ENCODE data around the gene ITGA3.

ITGA3 gene

GRCh38 chr17:50046179-50046578 lies 9.7 kb upstream of the ITGA3 start:
- Histone ChIP-seq H3K4me2 (ENCODE audit: low read depth, low read length, poor library complexity, severe bottlenecking) (no peak overlapping the region), H3K4me3 (ENCODE audit: insufficient read depth, low read length, poor library complexity, severe bottlenecking) (no peak overlapping the region), H3K9me3 (ENCODE audit: insufficient read depth, low read length) (no peaks in the 10 kb centered on the region), H3K36me3 (ENCODE audit: low read length) (no peaks in the 10 kb centered on the region), H3K27ac (ENCODE audit: low read depth, low read length) (no peak overlapping the region), H3F3A (ENCODE audit: insufficient read depth) (no peaks in the 10 kb centered on the region), H4K20me1 (ENCODE audit: low read depth, low read length) (no peaks in the 10 kb centered on the region), H3K9me2 (replicated peaks; ENCODE audit: insufficient read depth, low read length) (no peaks in the 10 kb centered on the region), H3K79me2 (ENCODE audit: insufficient read depth, low read length) (no peaks in the 10 kb centered on the region), H3K9ac (ENCODE audit: low read length) (no peak overlapping the region), H2AFZ (ENCODE audit: low read depth, low read length, severe bottlenecking) (no peak overlapping the region), H3K27me3 (ENCODE audit: low read length) (no peaks in the 10 kb centered on the region)
- TF ChIP-seq EZH2phosphoT487 (conservative IDR thresholded peaks at IDR 0.05; ENCODE audit: low read length) (no peak), CTCF (IDR thresholded peaks at IDR 0.05; ENCODE audit: insufficient read depth, low read length, poor library complexity, severe bottlenecking) (no peak)

GRCh38 chr17:50046667-50047066 lies 9.2 kb upstream of the ITGA3 start:
- Histone ChIP-seq H3K4me3 (ENCODE audit: insufficient read depth, low read length, poor library complexity, severe bottlenecking) (no peak overlapping the region), H3K36me3 (ENCODE audit: low read length) (no peaks in the 10 kb centered on the region), H3K27me3 (ENCODE audit: low read length) (no peaks in the 10 kb centered on the region), H2AFZ (ENCODE audit: low read depth, low read length, severe bottlenecking) (no peak overlapping the region), H3K27ac (ENCODE audit: low read depth, low read length) (no peak overlapping the region), H3F3A (ENCODE audit: insufficient read depth) (no peaks in the 10 kb centered on the region), H3K9me2 (replicated peaks; ENCODE audit: insufficient read depth, low read length) (no peaks in the 10 kb centered on the region), H3K79me2 (ENCODE audit: insufficient read depth, low read length) (no peaks in the 10 kb centered on the region), H3K9ac (ENCODE audit: low read length) (no peak overlapping the region), H3K9me3 (ENCODE audit: insufficient read depth, low read length) (no peaks in the 10 kb centered on the region), H4K20me1 (ENCODE audit: low read depth, low read length) (no peaks in the 10 kb centered on the region), H3K4me2 (ENCODE audit: low read depth, low read length, poor library complexity, severe bottlenecking) (no peak overlapping the region)
- TF ChIP-seq EZH2phosphoT487 (conservative IDR thresholded peaks at IDR 0.05; ENCODE audit: low read length) = no peak

GRCh38 chr17:50047083-50047482 lies 8.8 kb upstream of the ITGA3 start:
- H3K4me3 ChIP-seq (ENCODE audit: insufficient read depth, low read length, poor library complexity, severe bottlenecking) = no peak overlapping the region
- no peaks in the 10 kb centered on the region for H3K9me2 ChIP-seq (replicated peaks; ENCODE audit: insufficient read depth, low read length)
- H3K9me3 ChIP-seq (ENCODE audit: insufficient read depth, low read length) = no peaks in the 10 kb centered on the region
- no peak overlapping the region for H3K27ac ChIP-seq (ENCODE audit: low read depth, low read length)
- H3K4me2 ChIP-seq (ENCODE audit: low read depth, low read length, poor library complexity, severe bottlenecking) = no peak overlapping the region
- TF ChIP-seq CTCF (IDR thresholded peaks at IDR 0.05; ENCODE audit: insufficient read depth, low read length, poor library complexity, severe bottlenecking) = no peak
- no peak for TF ChIP-seq EZH2phosphoT487 (conservative IDR thresholded peaks at IDR 0.05; ENCODE audit: low read length)
- no peaks in the 10 kb centered on the region for H3F3A ChIP-seq (ENCODE audit: insufficient read depth)
- H3K79me2 ChIP-seq (ENCODE audit: insufficient read depth, low read length) = no peaks in the 10 kb centered on the region
- no peaks in the 10 kb centered on the region for H3K36me3 ChIP-seq (ENCODE audit: low read length)
- H3K9ac ChIP-seq (ENCODE audit: low read length) = no peak overlapping the region
- H4K20me1 ChIP-seq (ENCODE audit: low read depth, low read length) = no peaks in the 10 kb centered on the region
- H3K27me3 ChIP-seq (ENCODE audit: low read length) = no peaks in the 10 kb centered on the region
- H2AFZ ChIP-seq (ENCODE audit: low read depth, low read length, severe bottlenecking) = no peak overlapping the region

DNA sequence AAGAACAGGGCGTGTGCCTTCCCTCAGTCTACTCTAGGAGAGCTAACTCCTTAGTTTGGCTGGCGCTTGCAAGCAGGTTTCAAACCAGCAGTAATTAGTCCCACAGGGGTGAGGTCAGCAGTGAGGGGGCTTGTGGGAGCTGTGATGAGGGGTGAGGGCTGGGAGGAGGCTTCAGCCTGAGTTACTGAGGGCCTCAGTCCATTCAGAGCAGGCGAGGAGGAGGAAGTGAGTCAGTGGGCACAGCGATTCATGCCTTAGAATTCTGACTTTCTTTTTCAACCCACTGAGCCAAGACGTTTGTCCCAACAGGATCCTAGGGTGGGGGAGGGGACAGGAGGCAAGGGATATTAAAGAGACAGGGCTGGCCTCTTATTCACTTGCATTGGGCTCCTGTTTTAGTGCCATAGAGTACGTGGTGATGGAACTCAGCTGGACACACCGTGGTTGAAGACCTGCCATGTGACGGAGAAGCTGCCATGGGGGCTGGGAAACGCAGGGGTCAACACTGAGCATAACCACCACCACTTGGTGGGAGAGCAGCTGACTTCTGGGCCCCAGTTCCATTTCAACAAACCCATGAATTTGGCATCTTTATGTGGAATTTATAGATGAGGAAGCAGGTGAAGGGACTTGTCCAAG lies 8.3 kb upstream of the ITGA3 start:
- H3K9me3 ChIP-seq (ENCODE audit: insufficient read depth, low read length) = no peaks in the 10 kb centered on the region
- no peak overlapping the region for H3K4me2 ChIP-seq (ENCODE audit: low read depth, low read length, poor library complexity, severe bottlenecking)
- H3K27ac ChIP-seq (ENCODE audit: low read depth, low read length) = no peak overlapping the region
- no peaks in the 10 kb centered on the region for H3K36me3 ChIP-seq (ENCODE audit: low read length)
- H3K9me2 ChIP-seq (replicated peaks; ENCODE audit: insufficient read depth, low read length) = no peaks in the 10 kb centered on the region
- no peaks in the 10 kb centered on the region for H3K79me2 ChIP-seq (ENCODE audit: insufficient read depth, low read length)
- no peaks in the 10 kb centered on the region for H3K27me3 ChIP-seq (ENCODE audit: low read length)
- no peaks in the 10 kb centered on the region for H3F3A ChIP-seq (ENCODE audit: insufficient read depth)
- H2AFZ ChIP-seq (ENCODE audit: low read depth, low read length, severe bottlenecking) = no peak overlapping the region
- H4K20me1 ChIP-seq (ENCODE audit: low read depth, low read length) = no peaks in the 10 kb centered on the region
- no peak for TF ChIP-seq EZH2phosphoT487 (conservative IDR thresholded peaks at IDR 0.05; ENCODE audit: low read length)
- no peak for TF ChIP-seq CTCF (IDR thresholded peaks at IDR 0.05; ENCODE audit: insufficient read depth, low read length, poor library complexity, severe bottlenecking)
- no peak overlapping the region for H3K9ac ChIP-seq (ENCODE audit: low read length)
- no peak overlapping the region for H3K4me3 ChIP-seq (ENCODE audit: insufficient read depth, low read length, poor library complexity, severe bottlenecking)

All from SU-DHL-6 (cell line).